ENCODE results near the gene F9.
"Not testable (repeated sequence)": the region's sequence is repeated elsewhere in the genome, so short reads cannot be mapped to it uniquely, and the experiment has no call there.

Gene F9

DNA sequence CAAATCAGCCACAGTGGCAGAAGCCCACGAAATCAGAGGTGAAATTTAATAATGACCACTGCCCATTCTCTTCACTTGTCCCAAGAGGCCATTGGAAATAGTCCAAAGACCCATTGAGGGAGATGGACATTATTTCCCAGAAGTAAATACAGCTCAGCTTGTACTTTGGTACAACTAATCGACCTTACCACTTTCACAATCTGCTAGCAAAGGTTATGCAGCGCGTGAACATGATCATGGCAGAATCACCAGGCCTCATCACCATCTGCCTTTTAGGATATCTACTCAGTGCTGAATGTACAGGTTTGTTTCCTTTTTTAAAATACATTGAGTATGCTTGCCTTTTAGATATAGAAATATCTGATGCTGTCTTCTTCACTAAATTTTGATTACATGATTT lies at the start of gene F9:
F9 (plus strand) TSS at position 190 of the 400 bp plus-strand sequence; CDS start at position 216, 26 bp downstream.
- no peak for DNase-seq (ENCODE audit: low read depth in 1 of 2, low spot score in 1 of 2)

DNA sequence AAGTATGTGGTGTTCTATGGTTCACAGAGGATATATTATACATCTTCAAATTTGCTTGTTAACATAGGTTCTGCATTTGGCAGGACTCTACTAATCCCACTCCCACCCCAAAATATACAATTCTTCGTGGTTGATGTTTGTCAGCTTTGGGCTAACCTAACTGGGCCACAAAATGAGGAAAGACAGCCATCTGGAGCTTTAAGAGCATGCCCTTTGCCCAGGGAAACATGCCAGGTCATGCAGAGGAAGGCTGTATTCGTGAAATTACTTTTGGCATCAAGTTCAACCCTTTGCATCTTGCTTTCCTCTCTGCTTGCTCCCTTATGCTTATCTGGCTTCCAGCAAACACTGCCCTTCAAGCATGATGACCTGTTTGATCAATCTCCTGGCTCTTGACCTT lies 46.8 kb upstream of the F9 start:
- DNase-seq (ENCODE audit: low read depth in 1 of 2, low spot score in 1 of 2) = no peak

DNA sequence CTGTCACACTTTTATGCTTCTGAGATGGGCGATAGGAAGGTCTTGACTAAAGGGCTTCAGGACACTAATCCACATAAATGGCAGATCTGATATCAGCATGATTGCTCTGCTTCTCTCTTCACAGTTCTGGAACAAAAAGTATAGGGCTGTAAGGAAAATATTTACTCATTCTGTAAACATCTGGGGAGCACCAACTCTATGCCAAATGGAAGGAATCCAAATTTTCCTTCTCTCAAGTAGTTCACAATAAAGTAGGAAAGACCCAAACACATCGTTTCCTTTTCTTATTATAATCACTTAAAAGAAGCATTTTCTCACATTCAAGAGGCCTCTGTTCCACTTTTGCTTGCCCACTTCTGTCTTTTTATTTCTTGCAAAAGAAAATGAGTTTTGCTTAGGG lies 45.9 kb upstream of the F9 start:
- DNase-seq (ENCODE audit: low read depth in 1 of 2, low spot score in 1 of 2) = no peak

DNA sequence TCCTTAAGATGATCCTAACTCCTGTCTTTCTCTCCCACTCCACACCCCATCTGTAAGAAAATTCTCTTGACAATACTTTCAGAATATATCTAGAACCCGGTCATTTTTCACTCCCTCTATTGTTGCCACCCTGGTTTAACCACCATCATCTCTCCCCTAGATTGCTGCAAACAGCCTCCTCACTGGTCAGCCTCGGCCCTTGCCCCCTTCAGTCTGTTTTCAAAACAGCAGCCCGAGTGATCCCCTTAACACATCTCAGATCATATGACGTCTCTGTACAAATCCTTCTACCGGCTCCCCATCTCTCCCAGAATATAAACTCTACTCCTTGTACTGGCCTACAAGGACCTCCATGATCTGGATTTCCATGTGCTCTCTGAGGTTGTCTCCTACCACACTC lies 35.2 kb upstream of the F9 start:
- no peak for DNase-seq (ENCODE audit: low read depth in 1 of 2, low spot score in 1 of 2)

DNA sequence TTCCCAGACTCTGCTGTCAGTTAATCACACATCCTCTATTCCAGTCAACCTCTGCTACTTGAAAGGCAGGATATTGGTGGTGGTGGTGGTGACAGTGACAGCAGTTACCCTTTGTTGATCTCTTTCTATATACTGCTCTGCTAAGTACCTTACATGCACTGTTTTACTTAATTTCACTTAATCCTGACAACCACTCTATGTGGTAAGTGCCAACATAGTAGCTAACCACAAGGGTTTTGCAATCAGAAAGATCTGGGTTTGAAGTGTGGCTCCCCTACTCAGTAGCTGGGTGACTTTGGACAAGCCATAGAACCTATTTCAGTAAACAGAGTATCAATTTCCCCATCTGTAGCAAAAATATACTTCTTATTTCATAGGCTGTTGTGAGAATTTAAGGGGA lies 24.2 kb upstream of the F9 start:
- no peak for DNase-seq (ENCODE audit: low read depth in 1 of 2, low spot score in 1 of 2)

DNA sequence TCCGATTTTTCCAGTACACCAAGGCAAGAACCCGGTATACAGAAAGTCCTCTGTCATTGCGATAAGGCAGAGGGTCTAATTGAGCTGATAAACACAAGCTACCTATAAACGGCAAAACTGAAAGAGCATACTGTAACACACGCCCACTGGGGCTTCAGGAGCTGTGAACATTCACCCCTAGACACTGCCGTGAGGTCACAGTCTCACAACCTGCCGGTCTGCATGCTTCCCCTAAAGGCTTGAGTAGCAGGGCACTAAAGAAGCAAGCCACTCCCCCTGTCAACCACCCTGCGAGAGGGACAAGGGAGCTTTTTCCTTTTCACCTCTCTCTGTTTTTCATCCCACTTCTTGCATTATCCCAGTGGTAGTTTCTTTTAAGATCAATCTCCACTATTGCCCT lies 22.4 kb upstream of the F9 start:
- DNase-seq (ENCODE audit: low read depth in 1 of 2, low spot score in 1 of 2) = no peak

DNA sequence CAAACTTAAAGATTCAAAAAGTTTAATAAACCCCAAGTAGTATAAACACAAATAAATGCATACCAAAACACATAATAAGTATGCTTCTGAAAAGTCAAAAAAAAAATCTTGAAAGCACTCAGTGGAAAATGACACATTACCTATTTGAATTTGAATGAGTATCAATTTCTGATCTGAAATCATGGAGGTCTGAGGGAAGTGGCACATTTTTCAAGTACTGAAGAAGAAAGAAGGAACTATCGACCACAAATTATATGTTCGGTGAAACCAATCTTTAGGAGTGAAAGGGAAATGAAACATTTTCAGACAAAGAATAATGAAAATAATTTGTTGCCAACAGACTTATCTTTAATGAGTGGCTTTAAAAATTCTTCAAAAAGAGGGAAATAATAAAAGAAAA lies 12.1 kb upstream of the F9 start:
- no peak for DNase-seq (ENCODE audit: low read depth in 1 of 2, low spot score in 1 of 2)

DNA sequence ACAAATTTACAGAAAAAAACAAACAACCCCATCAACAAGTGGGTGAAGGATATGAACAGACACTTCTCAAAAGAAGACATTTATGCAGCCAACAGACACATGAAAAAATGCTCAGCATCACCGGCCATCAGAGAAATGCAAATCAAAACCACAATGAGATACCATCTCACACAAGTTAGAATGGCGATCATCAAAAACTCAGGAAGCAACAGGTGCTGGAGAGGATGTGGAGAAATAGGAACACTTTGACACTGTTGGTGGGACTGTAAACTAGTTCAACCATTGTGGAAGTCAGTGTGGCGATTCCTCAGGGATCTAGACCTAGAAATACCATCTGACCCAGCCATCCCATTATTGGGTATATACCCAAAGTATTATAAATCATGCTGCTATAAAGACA lies 1.7 kb upstream of the F9 start:
- DNase-seq (ENCODE audit: low read depth in 1 of 2, low spot score in 1 of 2) = not testable (repeated sequence)

DNA sequence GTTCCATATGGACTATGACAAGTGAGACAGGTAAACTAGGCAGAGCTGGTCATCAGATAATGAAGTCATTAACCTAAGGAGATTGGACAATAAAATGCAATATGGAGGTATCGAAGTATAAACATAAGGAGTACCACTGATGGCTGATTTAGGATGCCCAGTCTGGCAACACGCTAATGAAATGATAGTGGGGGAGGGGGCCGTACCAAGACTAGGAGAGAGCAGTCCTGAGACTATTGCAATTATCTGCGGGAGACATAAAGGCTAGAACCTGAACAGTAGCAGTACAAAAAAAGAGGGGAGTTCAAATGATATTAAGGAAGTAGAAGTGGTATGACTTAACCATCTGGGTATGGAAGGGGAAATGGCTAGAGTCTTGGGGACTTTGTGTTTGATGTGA lies 2.3 kb downstream of the F9 start:
- DNase-seq (ENCODE audit: low read depth in 1 of 2, low spot score in 1 of 2) = no peak

DNA sequence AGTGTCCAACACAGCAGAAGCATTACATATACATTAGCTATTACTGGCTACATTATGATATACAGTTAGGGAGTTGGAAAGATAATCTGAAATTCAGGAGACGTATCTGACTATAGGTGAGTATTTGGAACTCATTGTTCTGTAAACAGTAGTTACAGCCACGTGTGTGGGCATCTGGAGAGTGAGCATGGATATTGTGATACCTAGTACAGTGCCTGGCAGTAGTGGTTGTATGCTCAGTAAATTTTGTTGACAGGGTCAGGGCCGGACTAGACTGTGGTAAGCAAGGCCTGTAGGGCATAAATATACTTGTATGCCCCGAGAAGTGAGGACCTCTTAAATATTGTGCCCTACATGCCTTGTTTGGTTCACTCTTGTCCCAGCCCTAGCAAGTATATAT lies 2.9 kb downstream of the F9 start:
- no peak for DNase-seq (ENCODE audit: low read depth in 1 of 2, low spot score in 1 of 2)

DNA sequence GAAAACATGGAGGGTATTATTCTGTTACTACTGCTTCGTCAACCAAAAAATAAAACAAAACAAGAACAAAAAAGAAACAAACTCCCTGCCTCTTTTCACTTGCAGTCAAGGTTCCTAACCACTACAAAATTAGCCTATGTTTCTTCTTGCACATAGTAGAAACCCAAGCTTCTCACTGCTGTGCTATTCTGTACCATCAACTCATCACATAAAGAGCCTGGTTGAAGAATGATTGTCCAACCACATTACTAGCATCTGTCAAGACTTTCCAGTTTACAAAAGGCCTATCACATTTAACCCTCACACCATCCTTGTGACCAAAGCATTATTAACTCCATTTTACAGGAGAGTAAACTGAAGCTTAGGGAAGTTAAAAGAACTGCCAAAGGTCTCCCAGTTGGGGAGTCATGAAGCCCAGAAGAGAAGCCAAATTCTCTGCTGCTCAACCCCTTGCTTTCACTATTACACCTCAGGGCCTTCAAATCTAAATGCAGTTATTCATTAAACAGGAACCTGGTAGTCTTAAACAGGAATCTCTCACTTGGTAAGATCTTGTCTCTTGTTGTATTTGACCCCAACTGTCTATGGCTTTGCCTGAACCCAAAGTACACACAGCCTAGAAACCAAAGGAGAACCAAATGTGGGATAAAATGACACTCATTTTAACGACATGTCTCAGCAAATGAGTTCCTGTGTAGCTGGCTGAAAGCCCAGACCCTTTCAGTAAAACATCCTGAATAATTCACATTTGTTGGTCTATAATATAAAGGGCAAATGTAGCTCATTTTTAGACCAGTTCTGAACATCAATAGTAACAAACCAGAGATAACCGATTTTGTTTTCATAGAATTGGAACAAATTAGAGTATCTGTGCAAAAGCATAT lies 8.6 kb downstream of the F9 start:
- DNase-seq (ENCODE audit: low read depth in 1 of 2, low spot score in 1 of 2) = no peak

DNA sequence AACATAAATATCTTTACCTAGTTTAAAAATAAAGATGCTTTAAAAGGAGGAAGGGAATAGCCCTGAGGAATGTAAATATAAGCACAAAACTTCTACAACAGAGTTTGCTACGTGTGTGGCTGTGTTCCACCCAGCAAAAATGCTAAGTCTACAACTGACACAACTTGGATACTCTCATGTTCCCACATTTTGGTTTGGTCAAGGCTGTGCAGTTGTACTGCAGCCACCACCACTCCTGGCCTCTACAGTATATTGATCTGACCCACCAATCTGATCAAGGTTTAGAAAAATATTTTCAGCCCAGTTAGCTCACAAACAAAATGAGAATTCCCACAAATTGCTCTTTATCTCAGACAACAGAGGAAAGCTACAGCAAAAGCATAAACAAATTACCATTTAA lies 12.1 kb downstream of the F9 start:
- no peak for DNase-seq (ENCODE audit: low read depth in 1 of 2, low spot score in 1 of 2)

DNA sequence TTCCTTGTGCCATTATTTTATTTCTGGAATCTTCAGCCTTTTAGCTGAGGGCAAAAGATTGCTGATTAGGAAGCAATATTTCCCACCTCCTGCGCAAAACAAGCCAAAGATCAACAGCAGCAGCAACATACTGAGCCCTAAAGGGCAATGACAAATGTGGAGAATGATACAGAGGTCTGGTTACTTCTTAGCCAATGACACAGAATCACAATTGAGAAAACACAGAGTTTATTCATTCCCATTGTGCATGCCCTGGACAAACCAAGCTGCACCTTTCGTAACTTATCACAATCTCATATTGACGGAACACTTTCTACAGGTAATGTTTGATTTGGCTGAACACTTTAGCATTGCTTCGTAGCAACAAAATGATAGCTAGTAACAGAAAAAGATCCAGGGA lies 13.4 kb downstream of the F9 start:
- DNase-seq (ENCODE audit: low read depth in 1 of 2, low spot score in 1 of 2) = no peak

DNA sequence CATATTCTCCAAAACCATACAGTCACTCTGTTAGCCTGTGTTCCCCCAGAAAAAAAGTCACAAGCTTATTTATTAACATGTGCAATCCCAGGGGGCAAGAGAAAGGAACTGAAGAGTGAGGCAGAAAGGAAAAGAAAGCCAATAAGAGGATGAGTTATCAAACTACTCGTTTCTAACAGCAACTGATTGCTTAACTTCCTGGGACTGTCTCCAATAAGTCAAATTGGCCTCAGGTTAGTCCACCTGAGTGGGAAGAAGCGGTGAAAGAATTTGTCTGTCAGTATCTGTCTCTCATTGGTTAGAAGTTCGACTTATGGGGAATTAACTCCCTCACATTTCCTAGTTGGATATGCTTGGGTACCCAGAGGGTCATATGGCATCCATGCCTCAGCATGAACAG lies 14.1 kb downstream of the F9 start:
- no peak for DNase-seq (ENCODE audit: low read depth in 1 of 2, low spot score in 1 of 2)

DNA sequence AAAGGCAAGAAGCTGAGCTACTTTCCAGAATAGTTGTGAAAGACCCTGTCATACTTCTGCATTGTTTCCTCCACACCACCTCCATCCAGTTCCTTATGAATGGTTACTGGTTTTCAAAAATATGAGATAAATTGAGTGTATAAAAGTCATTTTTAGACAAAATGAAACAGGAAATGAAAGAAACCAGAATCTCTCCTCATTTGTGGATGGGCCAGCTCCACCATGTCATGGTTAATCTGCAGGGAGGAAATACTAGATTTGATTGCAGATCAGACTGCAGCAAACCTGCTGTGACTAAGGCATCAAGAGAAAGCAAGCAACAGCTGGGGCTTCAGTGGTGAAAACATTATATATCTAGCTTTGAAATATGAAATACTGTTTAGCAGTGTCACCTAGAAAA lies 23.8 kb downstream of the F9 start:
- DNase-seq (ENCODE audit: low read depth in 1 of 2, low spot score in 1 of 2) = no peak

DNA sequence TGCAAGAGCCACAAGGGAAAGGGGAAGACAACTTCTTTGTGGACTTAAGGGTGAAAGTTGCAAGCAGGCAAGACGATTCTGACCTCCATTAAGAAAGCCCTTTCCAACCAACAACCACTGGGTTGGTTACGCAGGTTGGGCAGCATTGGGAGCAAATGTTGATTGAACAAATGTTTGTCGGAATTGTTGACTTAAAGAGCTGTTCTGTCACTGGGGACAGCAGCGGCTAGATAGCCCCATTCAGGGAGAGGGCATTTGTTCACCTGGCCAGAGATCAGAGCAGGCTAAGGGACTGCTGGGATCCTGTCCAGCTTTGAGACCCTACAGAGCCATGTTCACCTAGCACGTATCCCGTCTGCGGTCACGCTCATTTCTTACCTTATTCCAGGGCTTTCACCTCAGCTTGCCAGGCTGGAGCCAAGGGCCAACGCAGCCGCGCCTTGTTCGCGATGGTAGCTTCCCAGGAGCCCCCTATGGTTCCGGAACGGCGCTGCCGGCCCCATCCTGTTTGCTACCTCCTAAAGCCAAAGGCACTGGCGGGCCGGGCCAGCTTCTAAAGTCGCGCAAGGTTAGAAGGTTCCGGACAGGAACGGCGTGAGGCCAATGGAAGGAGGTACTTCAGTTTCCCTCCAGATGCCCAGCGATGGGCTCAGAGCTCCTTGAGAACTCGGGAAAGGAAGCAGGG lies 24.6 kb downstream of the F9 start:
- DNase-seq (ENCODE audit: low read depth in 1 of 2, low spot score in 1 of 2) = no peak

DNA sequence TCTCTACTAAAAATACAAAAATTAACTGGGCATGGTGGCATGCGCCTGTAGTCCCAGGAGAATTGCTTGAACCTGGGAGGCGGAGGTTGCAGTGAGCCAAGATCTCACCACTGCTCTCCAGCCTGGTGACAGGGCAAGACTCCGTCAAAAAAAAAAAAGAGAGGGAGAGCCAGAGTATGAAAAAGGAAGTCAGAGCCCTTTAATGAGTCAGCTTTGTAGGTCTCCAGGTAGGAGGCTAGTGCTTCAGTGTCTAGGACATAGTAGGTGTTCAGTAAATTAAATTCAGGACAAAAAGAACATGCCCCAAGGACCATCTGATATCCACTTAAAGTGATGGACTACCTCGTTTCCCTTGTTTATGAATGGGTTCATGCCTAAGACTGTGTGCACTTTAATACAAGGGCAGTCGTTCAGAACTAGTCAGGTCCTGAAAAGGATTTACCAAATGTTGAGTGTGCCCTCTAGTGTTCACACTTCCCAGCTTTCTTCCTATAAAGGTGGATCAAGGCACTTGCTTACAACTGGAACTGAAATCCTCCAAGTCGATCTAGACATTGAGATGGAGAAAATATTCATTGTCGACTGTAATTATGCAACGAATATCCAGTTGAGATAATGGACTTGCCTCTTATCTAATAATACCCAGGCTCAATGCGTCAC lies 29.0 kb downstream of the F9 start:
- no peak for DNase-seq (ENCODE audit: low read depth in 1 of 2, low spot score in 1 of 2)

DNA sequence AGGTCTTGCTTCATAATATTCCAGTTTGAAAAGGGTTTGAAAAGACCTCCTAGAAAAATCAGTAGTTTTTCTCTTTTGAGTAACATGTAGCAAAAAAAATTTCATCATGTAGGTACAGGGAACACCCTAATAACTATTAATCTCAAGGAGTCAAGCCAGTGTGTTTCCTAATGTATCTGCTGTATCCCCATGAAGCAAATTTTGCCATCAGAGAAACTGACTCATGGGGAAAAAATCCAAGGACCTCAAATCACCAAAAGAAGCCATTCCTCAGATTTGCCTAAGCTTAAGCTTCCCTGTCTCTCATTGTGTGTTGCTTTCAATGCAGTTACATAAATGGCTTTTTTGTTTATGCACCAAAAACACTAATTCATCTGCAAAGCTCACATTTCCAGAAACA lies 29.7 kb downstream of the F9 start:
- DNase-seq (ENCODE audit: low read depth in 1 of 2, low spot score in 1 of 2) = no peak

DNA sequence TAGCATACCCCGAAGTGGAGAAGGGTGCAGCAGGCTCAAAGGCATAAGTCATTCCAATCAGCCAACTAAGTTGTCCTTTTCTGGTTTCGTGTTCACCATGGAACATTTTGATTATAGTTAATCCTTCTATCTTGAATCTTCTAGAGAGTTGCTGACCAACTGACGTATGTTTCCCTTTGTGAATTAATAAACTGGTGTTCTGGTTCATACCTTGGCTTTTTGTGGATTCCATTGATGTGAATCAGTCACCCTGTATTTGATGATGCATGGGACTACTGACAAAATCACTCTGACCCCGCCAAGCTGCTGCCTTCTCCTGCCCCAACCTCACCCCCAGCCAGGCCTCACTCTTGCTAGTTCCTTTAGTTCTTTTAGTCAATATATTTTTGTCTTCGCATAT lies 32.7 kb downstream of the F9 start:
- DNase-seq (ENCODE audit: low read depth in 1 of 2, low spot score in 1 of 2) = no peak

DNA sequence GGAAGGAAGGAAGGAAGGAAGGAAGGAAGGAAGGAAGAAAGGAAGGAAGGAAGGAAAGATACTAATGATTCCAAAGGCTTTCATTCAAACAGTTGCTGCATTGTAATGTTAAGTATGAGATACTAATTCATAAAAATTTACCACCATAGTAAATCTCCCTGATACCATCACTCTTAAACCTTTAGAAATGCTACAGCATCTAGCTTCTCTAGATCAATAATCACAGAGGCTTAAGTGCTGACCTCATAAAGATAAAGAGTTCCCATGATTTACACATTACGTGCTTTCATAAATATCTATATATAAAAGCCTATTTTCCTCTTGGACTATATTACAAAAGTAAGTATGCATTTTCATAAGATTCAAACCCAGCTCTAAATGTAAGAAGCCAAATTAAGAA lies 36.4 kb downstream of the F9 start:
- no peak for DNase-seq (ENCODE audit: low read depth in 1 of 2, low spot score in 1 of 2)

DNA sequence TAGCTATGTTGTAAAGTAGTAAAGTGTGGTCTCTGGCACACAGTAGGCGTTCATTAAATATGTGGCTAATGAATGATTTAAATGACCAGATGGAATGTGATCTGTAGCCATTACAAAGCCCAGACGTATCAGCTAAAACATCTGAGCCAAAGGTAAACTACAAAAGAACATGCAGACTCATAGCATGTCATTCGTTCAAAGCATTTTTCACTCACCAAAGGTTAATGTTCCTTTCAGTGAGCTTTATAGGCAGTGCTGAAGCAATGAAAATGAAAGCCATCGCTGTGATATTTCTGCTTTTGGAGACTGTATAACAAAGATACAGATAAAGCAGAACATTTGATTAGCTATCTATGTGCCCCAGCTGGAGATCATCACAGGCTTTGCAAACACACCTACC lies 50.5 kb downstream of the F9 start:
- no peak for DNase-seq (ENCODE audit: low read depth in 1 of 2, low spot score in 1 of 2)

DNA sequence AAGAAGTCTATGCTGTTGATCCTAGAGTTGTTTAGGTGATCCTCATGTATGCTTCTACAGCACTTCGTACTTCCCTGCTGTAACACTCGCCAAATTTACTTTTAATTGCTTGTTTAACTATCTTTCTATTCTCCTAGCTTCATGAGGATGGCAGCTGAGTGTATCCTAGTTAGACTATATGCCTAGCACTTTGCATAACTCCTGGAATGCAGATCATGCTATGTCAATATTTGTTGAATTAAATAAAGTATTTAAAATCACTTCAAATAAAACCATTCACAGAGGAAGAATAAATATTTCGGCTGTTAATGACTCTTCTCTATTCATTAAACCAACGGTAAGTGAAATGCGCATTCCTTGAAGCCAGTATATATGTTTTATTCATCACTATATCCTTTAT lies 55.1 kb downstream of the F9 start:
- no peak for DNase-seq (ENCODE audit: low read depth in 1 of 2, low spot score in 1 of 2)

All from activated T-helper 1 cell treated with anti-CD3 and anti-CD28 coated beads, Interleukin-2, amount 50 U/mL, for 16 hours (primary cell).